HUES64 (cell line): Measurements from ENCODE around the gene CYFIP2.

Experiments
- H3K27ac ChIP-seq: 2 replicates; pipeline ENCODE4 v1.7.0; 2013; ENCODE audit warnings: low read depth, low read length, inconsistent platforms
- H3K27me3 ChIP-seq: 2 replicates; pipeline ENCODE4 v1.6.1; 2013; ENCODE audit warnings: mild to moderate bottlenecking, low read length; ENCODE audit not compliant: insufficient read depth
- H3K36me3 ChIP-seq: 2 replicates; pipeline ENCODE4 v1.6.1; 2013; ENCODE audit warnings: mild to moderate bottlenecking, low read length; ENCODE audit not compliant: insufficient read depth
- H3K4me1 ChIP-seq: 2 replicates; pipeline ENCODE4 v1.6.1; 2013; ENCODE audit warnings: mild to moderate bottlenecking, low read length, moderate library complexity; ENCODE audit not compliant: insufficient read depth
- H3K4me3 ChIP-seq: 2 replicates; pipeline ENCODE4 v1.5.1; 2013; ENCODE audit warnings: mild to moderate bottlenecking, low read length, moderate library complexity
- H3K9ac ChIP-seq: 2 replicates; pipeline ENCODE4 v1.6.1; 2013; ENCODE audit warnings: mild to moderate bottlenecking, low read depth, low read length
- H3K9me3 ChIP-seq: 2 replicates; pipeline ENCODE4 v1.6.1; 2013; ENCODE audit warnings: low read depth, low read length; ENCODE audit not compliant: insufficient read depth
- WGBS: fragments of 150-250, 120-280 bp; methylation state at CpG from one replicate; pipeline ENCODE4 v1.1.7; 2013; ENCODE audit warnings: missing lambda C conversion rate; 5-methylcytosine and 5-hydroxymethylcytosine counted together

The CYFIP2 gene

DNA sequence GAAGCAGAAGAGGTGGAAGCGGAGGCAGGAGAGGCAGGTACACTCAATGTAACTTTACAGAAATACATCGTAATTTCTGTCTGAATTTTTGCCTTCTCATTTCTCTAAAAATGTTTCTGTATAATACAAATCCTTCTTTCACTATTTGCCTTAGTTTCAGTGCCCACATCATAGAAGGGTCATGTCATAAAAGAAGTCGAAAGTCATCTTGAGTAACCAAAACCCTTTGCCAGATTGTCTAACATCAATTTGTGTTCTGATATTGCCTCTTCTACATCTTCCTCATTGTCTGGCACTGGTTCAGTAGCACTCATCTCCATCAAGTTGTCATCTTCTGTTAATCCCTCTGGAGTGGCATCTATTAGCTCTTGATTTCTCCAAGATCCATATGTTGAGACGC lies 6.2 kb upstream of the CYFIP2 start:
- H3K9me3 ChIP-seq: no peaks in the 10 kb centered on the region
- no peak overlapping the region for H3K27ac ChIP-seq
- H3K9ac ChIP-seq: no peak overlapping the region
- H3K4me3 ChIP-seq: no peak overlapping the region
- no peaks in the 10 kb centered on the region for H3K4me1 ChIP-seq
- H3K36me3 ChIP-seq: no peaks in the 10 kb centered on the region
- 99% methylated on average over 4 of the region's 4 CpGs for WGBS
- H3K27me3 ChIP-seq: peaks cover 4% of the 10 kb centered on the region; the same call in 1 of the 2 replicates

GRCh38 chr5:157263496-157264090 lies 2.3 kb upstream of the CYFIP2 start:
- Histone ChIP-seq H3K9me3 (no peaks in the 10 kb centered on the region), H3K27ac (no peak overlapping the region), H3K27me3 (peaks cover 25% of the 10 kb centered on the region), H3K4me3 (no peak overlapping the region), H3K4me1 (peaks cover 14% of the 10 kb centered on the region), H3K36me3 (no peaks in the 10 kb centered on the region), H3K9ac (no peak overlapping the region)
- 80% methylated on average over 7 of the region's 7 CpGs for WGBS

DNA sequence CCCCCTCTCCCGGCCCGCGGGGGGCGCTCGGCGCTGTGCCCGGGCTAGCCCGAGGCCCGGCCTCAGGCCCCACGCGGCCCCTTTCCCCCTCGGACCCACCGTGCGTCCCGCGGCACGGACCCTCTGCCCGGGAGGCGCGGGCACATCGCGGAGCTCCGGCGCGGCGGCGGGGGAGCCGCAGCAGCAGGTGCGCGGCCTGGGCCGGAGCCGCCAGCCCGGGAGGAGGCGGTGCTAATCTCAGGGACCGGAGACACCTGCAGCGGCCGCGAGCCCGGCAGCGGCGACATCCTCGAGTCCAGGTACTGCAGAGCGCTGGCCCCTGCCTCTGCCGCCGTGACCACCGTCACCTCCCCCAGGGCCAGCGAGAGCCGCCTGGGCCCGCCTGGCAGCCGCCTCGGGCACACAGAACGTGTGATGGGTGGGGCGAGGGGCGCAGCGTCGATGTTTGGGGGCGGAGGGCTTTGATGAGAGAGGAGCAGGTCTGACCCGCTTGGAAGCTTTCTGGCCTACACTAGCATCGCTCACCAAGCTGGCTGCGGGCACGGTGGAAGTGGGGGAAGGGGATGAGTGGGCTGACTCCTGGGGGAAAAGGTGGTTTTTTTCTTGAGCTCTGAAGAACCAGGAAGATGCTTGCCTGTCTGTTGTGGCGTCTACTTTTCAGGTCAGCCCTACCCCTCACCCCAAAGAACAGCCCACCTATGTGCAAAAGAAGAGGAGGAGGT lies 524 bp downstream of the CYFIP2 start:
- WGBS: under 1% methylated on average over 61 of the region's 62 CpGs
- H3K9ac ChIP-seq: peak overlapping the region; percentile 74
- peaks cover 24% of the 10 kb centered on the region for H3K4me1 ChIP-seq

DNA sequence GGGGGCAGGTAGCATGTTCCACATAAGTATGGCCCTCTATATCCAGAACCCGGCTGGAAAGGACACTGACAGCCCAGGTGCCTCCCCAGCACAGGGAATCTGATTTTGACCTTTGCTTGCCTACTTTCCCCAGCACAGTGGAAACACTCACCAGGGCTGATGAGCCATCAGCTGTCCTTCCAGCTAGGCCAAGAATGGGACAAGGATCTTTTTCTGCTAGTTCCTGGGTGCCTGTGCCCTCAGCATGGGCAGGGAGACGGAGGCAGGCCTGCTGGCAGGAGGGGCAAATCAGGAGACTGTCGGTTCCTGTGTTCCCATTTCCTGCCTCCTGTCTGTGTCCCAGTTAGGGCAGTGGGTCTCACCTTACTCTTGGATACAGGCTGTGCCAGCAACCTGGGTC lies 1.1 kb downstream of the CYFIP2 start:
- no peak overlapping the region for H3K9ac ChIP-seq
- H3K27ac ChIP-seq: no peak overlapping the region
- peaks cover 24% of the 10 kb centered on the region for H3K4me1 ChIP-seq

More for the DNA sequence above, 524 bp downstream of the CYFIP2 start:
- H3K27me3 ChIP-seq: peaks cover 25% of the 10 kb centered on the region
- H3K27ac ChIP-seq: no peak overlapping the region
- H3K4me3 ChIP-seq: peak overlapping the region; percentile 81
- no peaks in the 10 kb centered on the region for H3K36me3 ChIP-seq
- no peaks in the 10 kb centered on the region for H3K9me3 ChIP-seq

GRCh38 chr5:157267761-157268480 lies 2.0 kb downstream of the CYFIP2 start:
- Histone ChIP-seq H3K9ac (no peak overlapping the region), H3K27ac (no peak overlapping the region)

More for the DNA sequence above, 1.1 kb downstream of the CYFIP2 start:
- Histone ChIP-seq H3K9me3 (no peaks in the 10 kb centered on the region), H3K4me3 (peak overlapping the region; percentile 81), H3K36me3 (no peaks in the 10 kb centered on the region), H3K27me3 (peaks cover 25% of the 10 kb centered on the region)
- 70% methylated on average over 3 of the region's 3 CpGs for WGBS

DNA sequence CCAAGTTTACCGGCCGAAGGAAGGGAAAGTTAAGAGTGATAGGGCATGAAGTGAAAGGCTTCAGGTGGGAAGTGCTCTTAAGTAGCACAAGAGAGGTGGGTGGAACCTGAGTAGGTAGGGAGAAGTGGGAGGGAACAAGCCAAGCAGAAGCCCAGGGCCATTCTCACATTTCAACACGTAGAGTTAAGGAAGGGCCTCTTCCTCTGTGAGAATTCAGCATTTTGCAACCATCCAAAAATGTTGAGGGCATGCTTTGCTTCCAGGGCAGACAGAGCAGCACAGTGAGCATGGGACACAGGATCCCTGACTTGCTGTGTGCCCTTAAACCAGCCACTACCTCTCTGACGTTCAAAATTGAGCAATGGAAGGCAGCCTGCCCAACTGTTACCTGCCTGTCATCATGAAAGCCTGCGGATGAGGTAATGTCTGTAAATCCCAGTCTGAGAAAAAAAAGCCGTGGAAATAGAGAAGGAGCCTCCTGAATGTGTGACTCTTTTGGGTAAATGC lies 3.3 kb downstream of the CYFIP2 start:
- Histone ChIP-seq H3K9ac (no peak overlapping the region), H3K36me3 (no peaks in the 10 kb centered on the region), H3K27ac (no peak overlapping the region), H3K9me3 (no peaks in the 10 kb centered on the region), H3K4me3 (0 out of 2 replicates have a peak overlapping the region, but pooled peaks have one; percentile 5), H3K4me1 (peaks cover 24% of the 10 kb centered on the region), H3K27me3 (peaks cover 25% of the 10 kb centered on the region)
- WGBS: 65% methylated on average over 6 of the region's 6 CpGs

More at GRCh38 chr5:157267761-157268480, 2.0 kb downstream of the CYFIP2 start:
- H3K4me1 ChIP-seq: peaks cover 24% of the 10 kb centered on the region
- no peaks in the 10 kb centered on the region for H3K36me3 ChIP-seq
- whole genome bisulfite sequencing: 93% methylated on average over 8 of the region's 8 CpGs
- 0 out of 2 replicates have a peak overlapping the region, but pooled peaks have one; percentile 81 for H3K4me3 ChIP-seq
- H3K9me3 ChIP-seq: no peaks in the 10 kb centered on the region
- peaks cover 25% of the 10 kb centered on the region for H3K27me3 ChIP-seq

DNA sequence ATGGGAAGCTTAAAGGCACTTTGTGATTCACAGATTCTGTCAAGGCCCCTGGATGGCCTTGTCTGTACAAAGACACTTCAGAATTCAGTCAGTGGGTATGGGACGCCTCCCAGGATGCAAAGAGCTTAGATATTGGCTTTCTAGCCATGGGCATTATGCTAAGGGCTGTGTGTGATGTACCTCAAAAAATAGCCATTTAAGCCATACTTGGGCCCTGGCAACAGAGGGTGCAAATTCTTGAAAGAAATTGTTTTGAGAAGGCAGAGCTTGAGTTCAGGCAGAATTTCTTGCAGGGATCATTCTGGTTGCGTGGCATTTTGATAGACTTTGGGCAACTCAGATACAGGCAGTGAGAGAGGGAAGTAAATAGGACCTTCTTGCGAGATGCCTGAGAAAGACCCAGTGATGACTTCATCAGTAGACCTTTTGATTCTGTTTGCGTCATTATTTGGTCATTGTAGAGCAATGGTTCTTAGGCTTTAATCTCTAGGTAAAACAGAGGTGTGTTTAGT lies 3.9 kb downstream of the CYFIP2 start:
- Histone ChIP-seq H3K27me3 (peaks cover 20% of the 10 kb centered on the region), H3K27ac (no peak overlapping the region), H3K36me3 (no peaks in the 10 kb centered on the region), H3K4me3 (no peak overlapping the region), H3K4me1 (peaks cover 24% of the 10 kb centered on the region), H3K9me3 (no peaks in the 10 kb centered on the region), H3K9ac (no peak overlapping the region)
- 92% methylated on average over 4 of the region's 4 CpGs for WGBS

DNA sequence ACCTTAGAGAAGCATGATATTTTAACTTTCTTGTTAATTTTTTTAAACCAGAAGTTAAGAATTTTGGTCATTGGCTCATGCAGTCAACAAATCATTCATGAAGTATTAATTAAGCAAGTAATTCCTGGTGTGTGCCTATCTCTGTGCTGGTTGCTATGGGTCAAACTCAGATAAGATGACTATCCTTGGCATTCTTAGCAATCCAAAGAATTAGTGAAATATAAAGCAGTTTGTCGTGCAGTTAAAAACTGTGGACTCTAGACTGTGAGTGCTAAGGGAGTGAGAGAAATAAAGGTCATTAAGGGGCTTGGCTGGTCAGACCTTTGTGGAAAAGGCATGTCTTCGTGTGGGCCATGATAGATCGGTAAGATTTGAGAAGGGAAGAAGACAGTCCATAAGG lies 4.8 kb downstream of the CYFIP2 start:
- peaks cover 24% of the 10 kb centered on the region for H3K4me1 ChIP-seq
- H3K9me3 ChIP-seq: no peaks in the 10 kb centered on the region
- no peak overlapping the region for H3K4me3 ChIP-seq
- no peak overlapping the region for H3K27ac ChIP-seq
- 92% methylated on average over 3 of the region's 3 CpGs for WGBS
- no peak overlapping the region for H3K9ac ChIP-seq
- peaks cover 11% of the 10 kb centered on the region; the same call in 1 of the 2 replicates for H3K27me3 ChIP-seq
- H3K36me3 ChIP-seq: no peaks in the 10 kb centered on the region

DNA sequence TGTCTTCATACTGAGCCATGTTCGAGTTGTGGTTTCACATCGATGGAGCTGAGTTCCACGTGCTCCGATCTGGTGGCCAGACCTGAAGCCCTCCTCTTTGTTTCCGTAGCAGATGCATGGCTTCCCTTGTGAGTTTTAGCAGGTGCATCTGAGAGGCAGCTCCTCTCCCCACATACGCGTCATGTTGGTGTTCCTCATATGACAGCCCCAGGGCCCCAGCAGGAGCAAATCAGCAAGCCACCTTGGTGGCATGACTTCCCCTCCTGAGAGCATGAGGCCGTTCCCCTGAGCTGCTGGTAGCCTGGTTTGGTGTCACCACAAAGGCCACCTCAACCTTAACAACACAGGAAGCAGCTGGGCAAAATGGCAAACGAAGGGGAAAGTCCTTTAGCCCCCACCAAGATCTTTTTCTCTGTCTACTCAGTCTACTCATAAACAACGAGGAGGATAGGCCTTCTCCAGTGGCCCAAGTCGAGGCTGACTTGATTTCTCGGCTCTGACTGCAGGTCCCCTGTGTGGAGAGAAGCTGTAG lies 5.9 kb downstream of the CYFIP2 start:
- no peaks in the 10 kb centered on the region for H3K9me3 ChIP-seq
- peaks cover 8% of the 10 kb centered on the region; the same call in 1 of the 2 replicates for H3K27me3 ChIP-seq
- WGBS: 93% methylated on average over 12 of the region's 12 CpGs
- H3K36me3 ChIP-seq: no peaks in the 10 kb centered on the region
- no peak overlapping the region for H3K9ac ChIP-seq
- H3K4me1 ChIP-seq: peaks cover 22% of the 10 kb centered on the region
- no peak overlapping the region for H3K27ac ChIP-seq
- no peak overlapping the region for H3K4me3 ChIP-seq

- no peaks in the 10 kb centered on the region for H3K27me3 ChIP-seq
- H3K9ac ChIP-seq: no peak overlapping the region
- WGBS: 86% methylated on average over 1 of the region's 1 CpG
- peaks cover 11% of the 10 kb centered on the region for H3K4me1 ChIP-seq
- H3K36me3 ChIP-seq: no peaks in the 10 kb centered on the region
- no peak overlapping the region for H3K27ac ChIP-seq
- no peak overlapping the region for H3K4me3 ChIP-seq
- no peaks in the 10 kb centered on the region for H3K9me3 ChIP-seq
Measured at GRCh38 chr5:157273131-157273556, 7.2 kb downstream of the CYFIP2 start.
